HL-60/S4 (cell line): ENCODE results near the gene ARHGEF1.

Source experiments
- in situ Hi-C: fragments of 300-500 bp; cut with MboI; formaldehyde crosslinking; loops from 2 replicates; pipeline ENCODE4 v1.14.3; 2022; ENCODE audit warnings: low sequenced_read_pairs

ARHGEF1 gene

DNA sequence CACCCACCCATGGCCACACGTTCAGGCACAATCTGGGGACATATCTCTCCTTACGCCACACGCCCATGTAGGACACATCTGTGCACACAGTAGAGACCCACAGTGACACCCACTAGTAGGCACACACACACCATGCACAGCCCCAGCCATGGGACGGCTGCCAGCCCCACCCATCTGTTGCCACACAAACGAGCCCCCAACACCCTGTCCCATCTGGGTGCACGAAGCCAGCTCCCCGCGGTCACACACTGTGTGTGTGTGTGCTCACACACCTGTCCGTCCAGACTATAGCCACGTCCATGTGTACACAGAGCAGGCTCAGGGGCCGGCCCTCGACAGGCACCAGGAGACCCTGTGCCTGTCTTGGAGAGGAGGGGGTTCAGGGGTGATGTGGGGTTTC, 34.7 kb downstream of the ARHGEF1 start:
- in situ Hi-C loops = no loop called here

DNA sequence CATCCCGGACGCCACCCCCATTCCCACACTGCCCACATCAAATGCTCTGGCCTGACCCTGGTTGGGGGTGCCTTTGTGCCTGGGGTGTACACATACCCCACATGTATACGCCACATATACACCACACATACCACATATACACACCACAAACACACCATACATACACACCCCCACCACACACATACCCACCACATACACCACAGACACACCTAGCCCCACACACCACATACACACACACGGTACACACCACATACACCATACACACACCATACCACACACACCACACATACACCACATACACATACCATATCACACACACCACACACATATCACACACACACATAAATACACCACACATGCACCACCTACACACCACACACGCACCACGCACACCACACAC, 35.1 kb downstream of the ARHGEF1 start:
- in situ Hi-C loops = no loop called here

DNA sequence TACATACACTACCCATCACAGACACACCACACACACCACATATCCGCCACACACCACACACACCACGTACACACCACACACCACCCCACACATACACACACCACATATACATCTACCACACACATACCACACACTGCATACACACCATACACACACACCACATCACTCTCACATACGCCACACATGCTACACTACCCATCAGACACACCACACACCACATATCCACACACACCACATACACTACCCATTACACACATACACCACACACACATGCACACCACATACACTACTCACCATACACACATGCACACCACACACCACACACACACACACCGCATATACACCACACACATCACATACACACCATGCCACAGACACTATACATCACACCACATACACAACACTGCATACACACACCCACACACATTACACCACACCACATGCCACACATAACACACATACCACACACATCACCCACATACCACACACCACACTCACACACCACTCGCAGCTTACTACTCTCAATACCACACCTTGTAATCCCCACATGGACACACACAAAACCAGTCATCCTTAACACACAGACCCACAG, 35.8 kb downstream of the ARHGEF1 start:
- in situ Hi-C loops = no loop called here

DNA sequence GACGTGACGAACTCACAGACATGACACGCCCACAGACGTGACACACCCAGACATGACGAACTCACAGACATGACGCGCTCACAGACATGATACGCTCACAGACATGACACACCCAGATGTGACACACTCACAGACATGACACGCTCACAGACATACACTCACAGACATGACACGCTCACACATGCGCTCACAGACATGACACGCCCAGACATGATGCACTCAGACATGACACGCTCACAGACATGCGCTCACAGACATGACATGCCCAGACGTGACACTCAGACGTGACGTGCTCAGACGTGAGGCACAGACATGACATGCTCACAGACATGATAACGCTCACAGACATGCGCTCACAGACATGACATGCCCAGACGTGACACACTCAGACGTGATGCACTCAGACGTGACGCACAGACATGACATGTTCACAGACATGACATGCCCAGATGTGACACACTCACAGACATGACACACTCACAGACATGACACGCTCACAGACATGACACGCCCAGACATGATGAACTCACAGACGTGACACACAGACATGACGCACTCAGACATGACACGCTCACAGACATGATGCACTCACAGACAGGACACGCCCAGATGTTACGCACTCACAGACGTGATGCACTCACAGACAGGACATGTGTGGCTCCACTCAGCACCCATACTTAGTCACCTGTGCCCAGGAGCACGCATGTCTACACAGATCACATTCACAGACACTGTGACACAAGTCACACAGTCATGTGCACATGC, 37.1 kb downstream of the ARHGEF1 start:
- in situ Hi-C loops = no loop called here

DNA sequence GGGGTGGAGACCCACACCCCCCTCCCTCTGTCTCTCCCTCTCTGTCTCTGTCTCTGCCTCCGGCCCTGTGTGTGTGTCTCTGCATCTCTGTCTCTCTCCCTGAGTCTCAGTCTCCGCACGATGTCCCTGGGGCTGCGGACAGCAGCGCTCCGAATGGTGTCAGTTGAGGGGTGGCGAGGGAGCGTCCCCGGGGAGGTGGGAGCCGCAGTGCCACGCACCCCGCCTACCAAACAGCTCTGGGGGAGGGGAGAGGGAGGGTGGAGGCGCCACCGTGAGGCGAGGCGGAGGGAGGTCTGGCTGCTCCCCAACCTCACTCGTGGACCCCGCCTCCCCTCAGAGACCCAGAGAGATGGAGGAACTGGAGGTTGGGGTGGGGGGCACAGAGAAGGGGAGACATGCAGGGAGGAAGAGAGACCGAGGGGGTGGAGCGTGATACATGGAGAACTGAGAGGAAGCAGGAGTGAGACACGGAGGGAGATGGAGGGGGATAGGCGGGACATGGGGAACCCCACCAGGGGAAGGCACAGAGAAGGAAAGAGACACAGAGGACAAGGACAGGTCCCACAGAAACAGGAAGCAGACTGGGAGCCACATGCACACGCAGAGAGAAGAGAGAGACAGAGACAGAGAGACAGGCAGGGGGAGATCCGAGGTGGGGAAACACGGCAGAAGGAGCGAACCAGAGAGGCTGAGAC, 38.0 kb downstream of the ARHGEF1 start:
- in situ Hi-C loops = no loop called here

DNA sequence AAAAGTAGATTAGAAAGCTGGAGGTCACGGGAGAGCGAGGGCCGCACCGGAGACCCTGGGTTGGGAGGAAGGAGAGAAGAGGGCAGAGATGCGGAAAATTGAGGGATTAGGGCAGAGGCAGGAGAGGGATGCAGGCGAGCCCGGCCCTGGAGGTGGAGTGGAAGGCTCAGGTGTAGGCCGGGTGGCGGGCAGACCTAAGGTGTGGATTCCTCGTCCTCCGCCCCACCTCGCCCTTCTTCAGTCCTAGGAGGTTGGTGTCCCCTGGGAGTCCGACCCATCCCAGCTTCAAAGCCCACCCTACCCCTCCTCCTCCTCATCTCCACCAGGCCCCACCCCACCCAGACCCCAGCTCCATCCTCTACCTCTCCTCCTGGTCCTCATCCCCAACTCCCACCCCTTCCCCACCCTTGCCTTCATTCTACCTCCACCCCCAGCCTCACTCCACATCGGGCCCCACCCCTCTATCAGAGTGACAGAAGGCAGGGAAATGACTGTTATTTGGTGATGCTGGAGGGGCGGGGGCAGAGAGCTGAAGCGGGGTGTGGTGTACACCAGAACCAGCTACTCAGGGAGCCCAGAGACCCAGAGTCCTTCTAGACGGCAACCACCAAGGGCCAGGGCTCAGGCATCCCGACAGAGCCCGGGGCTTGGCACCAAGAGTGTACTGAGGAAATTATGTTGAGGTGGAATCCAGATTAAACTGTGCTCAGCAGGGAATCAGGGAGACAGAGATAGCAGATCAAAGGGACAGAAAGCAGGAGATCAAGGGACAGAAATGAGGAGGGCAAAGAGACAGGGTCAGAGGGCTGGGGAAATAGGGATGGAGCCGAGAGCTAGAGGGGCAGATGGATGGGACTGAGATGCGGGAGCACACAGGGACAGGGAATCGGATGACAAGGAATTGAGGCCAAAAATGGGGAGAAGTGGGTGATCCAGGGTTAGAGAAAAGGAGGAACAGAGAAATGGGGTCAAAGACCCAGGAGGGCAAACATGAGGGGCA, 38.9 kb downstream of the ARHGEF1 start:
- in situ Hi-C loops = no loop called here

DNA sequence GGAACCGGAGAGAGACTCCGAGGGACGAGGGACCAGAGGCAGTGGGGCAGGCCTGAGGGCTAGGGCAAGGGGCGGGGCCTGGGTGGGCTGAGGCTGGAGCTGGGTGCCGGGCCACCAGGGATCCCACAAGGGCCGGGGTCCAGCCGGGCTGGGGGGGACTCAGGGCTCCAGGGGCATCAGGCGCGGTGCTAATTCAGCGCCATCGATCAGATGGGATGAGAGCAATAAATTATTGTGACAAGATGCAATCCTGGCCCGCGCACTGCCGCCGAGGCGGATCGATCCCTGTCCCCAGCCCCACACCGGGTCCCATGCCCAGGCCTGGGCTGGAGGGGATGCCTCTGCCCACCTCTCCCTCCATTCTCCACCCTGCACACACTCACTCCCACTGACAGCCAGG, 39.6 kb downstream of the ARHGEF1 start:
- in situ Hi-C loops = no loop called here

DNA sequence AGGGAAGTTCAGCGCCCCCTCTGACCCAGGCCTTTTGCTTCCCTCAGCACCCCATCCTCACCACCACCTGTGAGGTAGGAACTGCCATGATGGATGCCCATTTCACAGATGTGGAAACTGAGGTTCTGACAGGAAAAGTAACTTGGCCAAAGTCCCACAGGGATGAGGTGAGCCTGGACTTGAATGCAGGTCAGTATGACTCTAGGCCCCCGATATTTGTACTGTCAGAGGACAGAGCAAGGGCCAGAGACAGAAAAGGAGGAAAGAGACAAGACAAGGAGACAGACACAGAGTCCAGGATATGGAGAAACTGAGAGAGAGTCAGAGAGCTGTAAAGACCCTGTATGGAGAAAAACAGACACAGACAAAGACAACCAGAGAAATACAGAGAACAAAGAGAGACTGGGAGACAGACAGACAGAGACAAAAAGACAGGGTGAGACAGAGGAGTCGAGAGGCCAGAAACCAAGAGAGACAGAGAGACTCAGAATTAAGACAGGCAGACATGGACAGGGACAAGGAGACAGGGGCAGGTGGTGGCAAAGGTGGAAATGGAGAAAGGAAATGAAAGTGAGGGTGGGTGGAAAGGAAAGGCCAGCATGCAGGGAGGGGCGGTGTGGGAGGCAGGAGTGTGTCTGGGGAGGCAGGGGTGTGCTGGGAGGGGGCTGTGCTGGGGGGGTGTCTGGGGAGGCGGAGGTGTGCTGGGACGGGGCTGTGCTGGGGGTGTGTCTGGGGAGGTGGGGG, 40.2 kb downstream of the ARHGEF1 start:
- in situ Hi-C loops = no loop called here

DNA sequence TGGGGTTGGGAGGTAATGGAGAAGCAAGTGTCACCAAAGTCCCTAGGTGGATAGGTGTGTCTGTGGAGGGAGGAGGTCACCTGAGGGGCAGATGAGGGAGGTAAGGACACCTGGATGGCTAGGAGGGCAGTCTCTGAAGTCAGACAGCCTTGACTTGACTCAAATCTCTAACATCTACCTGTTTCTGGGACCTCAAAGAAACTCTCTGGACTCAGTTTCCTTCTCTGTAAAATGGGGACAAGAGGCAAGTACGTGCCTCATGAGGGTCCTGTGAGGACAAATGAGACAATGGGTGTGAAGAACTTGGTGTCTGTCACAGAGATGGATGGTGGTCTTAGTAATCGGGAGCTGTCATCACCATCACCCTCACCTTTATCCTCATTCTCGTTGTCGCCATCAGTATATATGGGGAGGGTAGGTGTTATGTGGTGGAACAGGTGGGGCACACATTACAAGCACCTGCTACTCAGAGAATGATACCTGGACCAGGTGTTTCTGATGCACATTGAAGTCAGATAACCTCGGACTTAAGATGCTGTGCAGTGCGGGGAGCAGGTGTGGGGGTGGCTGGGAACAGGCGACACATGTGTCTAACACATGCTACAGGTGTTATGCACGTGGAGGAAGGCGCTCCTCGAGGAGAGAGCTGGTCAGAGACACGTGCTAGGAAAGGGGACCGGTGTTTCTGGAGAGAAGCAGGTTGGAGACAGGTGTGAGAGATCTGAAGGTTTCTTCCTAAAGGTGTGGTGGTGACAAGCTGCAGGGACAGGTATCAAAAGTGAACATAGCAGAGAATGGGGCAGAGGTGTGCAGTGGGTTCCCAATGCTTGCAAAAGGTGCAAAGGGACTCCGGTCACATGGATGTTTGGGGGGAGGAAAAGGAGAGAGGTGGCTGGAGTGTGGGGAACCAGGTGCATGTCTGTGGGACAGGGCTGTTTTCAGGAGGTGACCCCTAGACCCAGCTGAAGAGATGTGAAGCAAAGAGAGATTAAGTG, 41.5 kb downstream of the ARHGEF1 start:
- in situ Hi-C loops = no loop called here

DNA sequence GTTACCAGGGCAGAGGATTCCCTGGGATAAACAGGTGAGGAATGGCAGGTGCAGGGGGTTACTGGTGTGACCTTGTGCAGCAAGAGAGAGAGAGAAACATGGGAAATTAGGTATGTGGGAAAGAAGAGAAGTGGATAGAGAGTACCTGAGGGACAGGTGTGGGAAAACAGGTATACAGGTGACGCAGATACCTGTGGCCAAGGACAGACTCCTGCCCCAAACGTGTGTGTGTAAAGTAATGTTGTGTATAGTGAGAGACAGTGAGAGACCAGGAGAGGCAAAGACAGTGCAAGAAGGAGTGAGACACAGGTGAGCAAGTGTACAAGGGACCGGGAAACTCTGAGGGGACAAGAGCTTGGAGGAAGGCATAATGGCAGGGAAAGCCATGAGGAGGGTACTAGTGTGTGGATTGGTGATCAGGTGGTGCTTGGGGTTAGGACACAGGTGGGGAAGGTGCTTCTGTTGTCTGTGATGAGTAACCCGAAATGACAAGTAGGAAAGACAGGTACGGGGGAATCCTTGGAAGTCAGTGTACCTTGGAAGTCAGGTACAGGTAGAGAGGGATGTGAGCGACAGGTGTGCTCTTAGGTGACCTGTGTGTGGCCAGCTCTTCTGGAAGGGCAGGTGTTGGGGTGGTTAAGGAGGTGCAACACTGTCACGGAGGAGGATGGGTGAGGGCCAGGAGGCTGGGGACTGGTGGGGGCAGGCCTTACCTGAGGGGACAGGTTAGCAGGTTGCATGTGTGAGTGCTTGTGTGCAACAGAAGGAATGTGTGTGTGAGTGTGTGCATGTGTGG, 42.4 kb downstream of the ARHGEF1 start:
- in situ Hi-C loops = no loop called here

DNA sequence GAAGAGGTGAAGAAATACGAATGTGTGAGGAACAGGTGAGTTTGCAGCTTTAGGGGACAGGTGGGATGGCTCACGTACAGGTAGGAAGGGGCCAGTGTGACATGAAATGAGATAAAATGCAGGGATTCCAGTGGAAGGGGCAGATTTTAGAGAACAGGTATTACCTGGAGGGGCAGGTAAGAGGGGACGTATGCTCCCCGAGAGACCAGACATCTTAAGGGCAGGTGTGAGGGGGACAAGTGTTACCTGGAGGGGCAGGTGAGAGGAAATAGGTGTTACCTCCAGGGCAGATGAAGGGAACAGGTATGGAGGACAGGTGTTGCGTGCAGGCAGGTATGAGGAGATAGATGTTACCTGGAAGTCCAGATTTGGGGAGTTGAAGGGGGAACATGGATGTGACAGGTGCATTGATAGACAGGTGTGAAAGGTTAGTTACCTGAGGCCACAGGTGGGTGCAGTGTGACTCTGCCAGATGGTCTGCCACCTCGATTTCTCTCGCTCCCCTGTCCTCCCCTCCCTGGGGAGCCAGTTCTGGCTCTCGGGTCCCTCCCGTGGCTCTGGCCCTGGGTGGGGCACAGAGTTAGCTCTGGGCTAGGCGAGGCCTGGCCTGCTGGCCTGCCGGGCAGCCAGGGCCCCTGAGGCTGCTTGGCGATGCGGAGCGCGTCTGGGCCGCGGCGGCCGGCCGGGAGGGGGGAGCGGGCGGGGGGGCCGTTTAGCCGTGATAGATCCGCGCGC, 43.2 kb downstream of the ARHGEF1 start:
- in situ Hi-C loops = no loop called here

DNA sequence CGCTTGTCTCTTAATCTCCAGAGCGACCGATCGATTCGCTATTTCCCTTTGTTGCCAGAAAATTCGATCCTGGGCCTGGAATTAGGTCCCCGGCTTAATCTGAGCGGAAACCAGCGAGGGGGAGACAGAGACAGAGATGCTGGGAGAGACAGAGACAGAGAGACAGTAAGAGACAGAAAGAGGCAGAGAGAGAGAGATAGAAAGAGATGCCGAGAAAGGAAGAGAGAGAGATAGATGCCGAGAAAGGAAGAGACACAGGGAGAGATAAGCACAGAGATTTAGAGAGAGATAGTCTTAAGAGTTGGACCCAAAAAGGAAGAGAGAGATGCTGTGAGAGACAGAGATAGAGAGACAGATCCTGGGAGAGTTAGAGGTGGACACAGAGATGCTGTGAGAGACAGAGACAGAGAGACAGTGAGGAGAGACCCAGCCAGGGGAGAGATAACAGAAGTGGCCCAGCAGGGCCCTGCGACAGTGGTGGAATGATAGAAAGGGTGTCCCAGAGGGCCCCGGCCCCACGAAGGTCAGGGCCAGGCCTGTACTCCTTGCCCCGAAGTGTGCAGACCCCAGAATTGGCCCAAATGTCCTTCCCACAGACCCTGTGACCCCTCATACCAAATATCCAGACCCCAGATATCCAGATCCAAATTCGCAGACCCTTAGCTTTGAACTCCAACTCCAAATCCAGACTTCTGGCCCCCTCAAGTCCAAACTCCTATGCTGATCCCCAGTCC, 43.9 kb downstream of the ARHGEF1 start:
- in situ Hi-C loops = no loop called here

DNA sequence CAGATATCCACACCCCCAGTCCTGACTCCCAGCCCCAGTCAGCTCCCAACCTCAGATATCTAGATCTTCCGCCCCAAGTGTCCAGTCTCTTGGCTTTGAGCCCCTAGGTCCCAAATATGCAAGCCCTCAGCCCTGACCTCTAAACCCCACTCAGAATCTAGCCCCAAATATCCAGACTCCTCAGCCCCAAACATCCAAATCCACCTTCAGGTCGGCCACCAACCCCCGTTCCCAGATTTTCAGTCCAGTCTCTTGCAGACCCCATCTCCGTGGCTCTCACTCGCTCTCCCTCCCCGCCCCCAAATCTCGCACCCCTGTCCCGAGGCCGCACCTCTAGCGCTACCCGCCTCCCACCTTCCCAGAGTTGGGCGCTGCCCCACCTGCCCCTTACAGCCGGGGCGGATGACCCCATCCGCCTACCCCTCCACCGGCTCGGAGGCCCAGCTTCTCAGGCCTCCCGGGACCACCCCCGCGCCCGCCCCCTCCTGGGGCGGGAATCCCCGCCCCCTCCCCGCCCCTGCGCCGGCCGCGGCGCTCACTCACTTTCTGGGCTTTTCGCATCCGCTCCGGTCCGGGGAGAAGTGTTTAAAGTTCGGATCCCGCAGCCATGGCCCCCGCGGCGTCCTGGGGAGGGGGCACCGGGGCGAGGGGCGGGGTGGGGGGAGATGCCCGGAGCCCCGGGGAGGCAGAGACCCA, 44.7 kb downstream of the ARHGEF1 start:
- in situ Hi-C loops = no loop called here

DNA sequence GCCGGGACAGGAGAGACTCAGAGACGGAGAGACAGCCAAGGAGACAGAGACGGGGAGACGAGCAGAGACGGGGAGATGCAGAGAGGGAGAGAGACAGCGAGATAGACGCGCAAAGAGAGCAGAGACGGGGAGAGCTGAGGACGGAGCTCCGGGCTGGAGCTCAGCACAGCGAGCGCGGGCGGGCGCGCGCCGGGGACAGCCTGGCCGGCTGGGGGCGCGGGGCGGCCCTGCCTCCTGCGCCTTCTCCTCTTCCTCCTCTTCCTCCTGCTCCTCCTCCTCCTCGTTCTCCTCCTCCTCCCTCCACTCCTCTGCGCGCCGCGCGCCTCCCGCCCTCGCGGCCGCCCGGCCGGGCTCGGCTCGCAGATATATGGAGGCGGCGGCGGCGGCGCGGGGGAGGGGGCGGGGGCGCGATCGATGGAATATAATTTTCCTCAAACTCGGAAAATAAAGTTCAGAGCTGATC, 45.3 kb downstream of the ARHGEF1 start, which contains the start of gene ERFL:
TSS of gene ERFL (minus strand) at position 229 of the 463 bp plus-strand sequence. CDS start 15,530 bp downstream, outside the sequence.
- in situ Hi-C loops = no loop called here

DNA sequence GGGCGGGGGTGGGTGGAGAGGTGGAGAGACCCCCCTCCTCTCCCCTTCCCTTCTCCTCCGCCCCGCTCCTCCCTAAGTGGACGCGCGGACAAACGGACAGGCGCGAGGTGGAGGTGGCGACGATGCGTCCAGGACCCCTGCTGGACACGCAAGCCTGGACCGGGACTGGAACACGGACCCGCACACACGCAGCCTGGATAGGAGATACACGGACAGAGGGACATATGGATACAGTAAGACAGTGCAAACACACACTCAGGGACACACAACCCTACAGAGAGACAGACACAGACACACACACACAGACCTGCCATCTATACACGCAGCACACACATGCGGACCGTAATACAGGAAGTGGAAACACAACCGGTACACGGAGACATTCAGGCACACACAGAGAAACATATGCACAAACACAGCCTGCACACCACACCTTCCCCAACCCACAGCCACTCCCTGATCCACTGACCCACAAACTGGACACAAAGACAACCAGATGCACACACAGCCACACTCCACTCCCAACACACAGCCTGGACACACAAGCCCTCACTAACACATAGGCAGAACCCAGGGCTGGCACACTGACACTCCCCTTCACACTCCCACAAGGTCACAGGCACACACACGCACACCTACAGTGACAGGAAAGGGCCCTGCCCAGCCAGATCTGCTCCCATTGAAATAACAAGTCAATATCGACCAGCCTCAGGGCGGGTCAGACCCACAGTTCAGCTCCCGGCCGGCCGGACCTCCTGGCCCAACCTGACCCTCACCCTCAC, 46.0 kb downstream of the ARHGEF1 start:
- in situ Hi-C loops = no loop called here
